Keratinocyte (primary cell): ENCODE measurements around the gene DPM3. TPM values are rescaled to one million over a fixed set of nuclear protein-coding genes. Genes with fewer than 3 reads are reported as not detected.
A peak's percentile ranks its signal among the peaks of the same experiment; 100 is the strongest.

Experiments used
- DNase-seq: peaks from one replicate; pipeline ENCODE4 v3.0.0-alpha.2; 2011; ENCODE audit warnings: low read depth, missing footprints, low spot score
- FAIRE-seq: peaks from 2 replicates; lab custom pipeline; 2011; peaks lifted over from hg19 to GRCh38; lab: Jason Lieb, UNC
- H2AFZ ChIP-seq: 2 replicates; pipeline ENCODE4 v1.6.0; 2012; ENCODE audit warnings: low read length, control low read depth, inconsistent platforms; ENCODE audit not compliant: control insufficient read depth
- H3K27ac ChIP-seq: 2 replicates; pipeline ENCODE4 v1.5.1; 2011; ENCODE audit warnings: low read length; ENCODE audit not compliant: control insufficient read depth, insufficient read depth
- H3K27me3 ChIP-seq: 3 replicates; pipeline ENCODE4 v1.6.0; 2011; ENCODE audit warnings: low read length; ENCODE audit not compliant: control insufficient read depth, insufficient read depth; ENCODE audit errors: extremely low read depth
- H3K36me3 ChIP-seq, 2 experiments: 2 replicates in 1 of 2; 3 replicates in 1 of 2; pipeline ENCODE4 v1.5.1; 2011; ENCODE audit warnings: low read length in 2 of 2, mild to moderate bottlenecking in 1 of 2; ENCODE audit not compliant: control insufficient read depth in 2 of 2, insufficient read depth in 2 of 2; ENCODE audit errors: extremely low read depth in 1 of 2
- H3K4me1 ChIP-seq: 3 replicates; pipeline ENCODE4 v1.5.1; 2011; ENCODE audit warnings: low read length; ENCODE audit not compliant: control insufficient read depth, insufficient read depth; ENCODE audit errors: extremely low read depth
- H3K4me2 ChIP-seq: 3 replicates; pipeline ENCODE4 v1.6.0; 2011; ENCODE audit warnings: low read depth, low read length; ENCODE audit not compliant: control insufficient read depth, insufficient read depth; ENCODE audit errors: extremely low read depth
- H3K4me3 ChIP-seq, 3 experiments: fragments of 200-600 bp in 1 of 3; sonication (generic) in 1 of 3; 2 replicates in 2 of 3; 3 replicates in 1 of 3; pipeline ENCODE4 v1.5.1; 2011 to 2016; ENCODE audit warnings: low read length in 3 of 3, mild to moderate bottlenecking in 3 of 3, control low read depth in 2 of 3, inconsistent platforms in 1 of 3, low read depth in 1 of 3, mixed read lengths in 1 of 3, mixed run types in 1 of 3, moderate library complexity in 1 of 3; ENCODE audit not compliant: control insufficient read depth in 2 of 3, insufficient read depth in 2 of 3; ENCODE audit errors: extremely low read depth in 1 of 3
- H3K79me2 ChIP-seq: 2 replicates; pipeline ENCODE4 v1.6.0; 2012; ENCODE audit warnings: low read length; ENCODE audit not compliant: control insufficient read depth, insufficient read depth
- H3K9ac ChIP-seq: 3 replicates; pipeline ENCODE4 v1.6.0; 2011; ENCODE audit warnings: low read length; ENCODE audit not compliant: control insufficient read depth, insufficient read depth; ENCODE audit errors: extremely low read depth
- H3K9me1 ChIP-seq: 3 replicates; pipeline ENCODE4 v1.6.0; 2011; ENCODE audit warnings: low read length; ENCODE audit not compliant: control insufficient read depth, insufficient read depth; ENCODE audit errors: extremely low read depth
- H3K9me3 ChIP-seq: 2 replicates; pipeline ENCODE4 v1.5.1; 2012; ENCODE audit warnings: low read depth, low read length; ENCODE audit not compliant: control insufficient read depth
- H4K20me1 ChIP-seq: 3 replicates; pipeline ENCODE4 v1.6.0; 2011; ENCODE audit warnings: low read length; ENCODE audit not compliant: control insufficient read depth, insufficient read depth; ENCODE audit errors: extremely low read depth
- EZH2 ChIP-seq: IDR thresholded peaks from one replicate; pipeline ENCODE4 v1.6.1; 2012; ENCODE audit warnings: inconsistent platforms, mild to moderate bottlenecking, low read length, moderate library complexity
- dilution Hi-C: fragments of 300-500 bp; cut with MboI; formaldehyde crosslinking; loops from one replicate; pipeline ENCODE4 v1.7.0; 2020; ENCODE audit warnings: low sequenced_read_pairs; ENCODE audit not compliant: extremely low pct_ligation_motif_present
- polyA plus RNA-seq, 5 experiments: library from polyadenylated mRNA; depleted of rRNA in 3 of 5; stranded (reverse) in 3 of 5; stranded (forward) in 1 of 5; unstranded in 1 of 5; fragments of >200 nt; gene quantifications; 1 replicate in 1 of 5; 2 replicates in 3 of 5; 3 replicates in 1 of 5; pipeline versions ENCODE4 v1.2.1 to v1.2.3, GENCODE V29; 2011 to 2012; ENCODE audit warnings: missing spikeins in 2 of 5, low read depth in 1 of 5, low replicate concordance in 1 of 5
- TF ChIP-seq, protein P1 (sequence below), 3 experiments: IDR thresholded peaks in 1 of 3; conservative IDR thresholded peaks in 1 of 3; optimal IDR thresholded peaks in 1 of 3; 2 replicates in 2 of 3; 3 replicates in 1 of 3; pipeline versions ENCODE3 to v1.5.1; 2011; ENCODE audit warnings: low read length in 3 of 3, mild to moderate bottlenecking in 3 of 3, moderate library complexity in 2 of 3, control low read depth in 1 of 3, inconsistent platforms in 1 of 3; ENCODE audit not compliant: insufficient read depth in 2 of 3; ENCODE audit errors: extremely low read depth in 1 of 3

DPM3 gene
- polyA plus RNA-seq, 1 donor (not counting 4 experiments of a cell fraction or from before 2014, with no cell fraction given): 29.3 TPM

GRCh38 chr1:155130272-155131006 lies 9.9 kb downstream of the DPM3 start:
- peak overlapping the region; percentile 98 for H3K4me2 ChIP-seq
- H3K4me3 ChIP-seq: peak overlapping the region; percentile 88 to 94 (median 89)
- H4K20me1 ChIP-seq: no peaks in the 10 kb centered on the region
- peak overlapping the region; percentile 96 for H3K9ac ChIP-seq
- H2AFZ ChIP-seq: no peak overlapping the region
- dilution Hi-C loops: no loop called here
- H3K79me2 ChIP-seq: peaks cover 38% of the 10 kb centered on the region
- peaks cover 22 to 34% of the 10 kb centered on the region in 2 experiments for H3K36me3 ChIP-seq
- TF ChIP-seq EZH2: no peak
- TF ChIP-seq, protein P1, sequence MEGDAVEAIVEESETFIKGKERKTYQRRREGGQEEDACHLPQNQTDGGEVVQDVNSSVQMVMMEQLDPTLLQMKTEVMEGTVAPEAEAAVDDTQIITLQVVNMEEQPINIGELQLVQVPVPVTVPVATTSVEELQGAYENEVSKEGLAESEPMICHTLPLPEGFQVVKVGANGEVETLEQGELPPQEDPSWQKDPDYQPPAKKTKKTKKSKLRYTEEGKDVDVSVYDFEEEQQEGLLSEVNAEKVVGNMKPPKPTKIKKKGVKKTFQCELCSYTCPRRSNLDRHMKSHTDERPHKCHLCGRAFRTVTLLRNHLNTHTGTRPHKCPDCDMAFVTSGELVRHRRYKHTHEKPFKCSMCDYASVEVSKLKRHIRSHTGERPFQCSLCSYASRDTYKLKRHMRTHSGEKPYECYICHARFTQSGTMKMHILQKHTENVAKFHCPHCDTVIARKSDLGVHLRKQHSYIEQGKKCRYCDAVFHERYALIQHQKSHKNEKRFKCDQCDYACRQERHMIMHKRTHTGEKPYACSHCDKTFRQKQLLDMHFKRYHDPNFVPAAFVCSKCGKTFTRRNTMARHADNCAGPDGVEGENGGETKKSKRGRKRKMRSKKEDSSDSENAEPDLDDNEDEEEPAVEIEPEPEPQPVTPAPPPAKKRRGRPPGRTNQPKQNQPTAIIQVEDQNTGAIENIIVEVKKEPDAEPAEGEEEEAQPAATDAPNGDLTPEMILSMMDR (optimal IDR thresholded peaks at IDR 0.05 in 1 of 3, IDR thresholded peaks at IDR 0.05 in 1 of 3, conservative IDR thresholded peaks at IDR 0.05 in 1 of 3; ENCODE audit: extremely low read depth in 1 of 3, insufficient read depth in 2 of 3, low read length in 3 of 3): no peak
- peaks cover 5% of the 10 kb centered on the region for H3K9me1 ChIP-seq
- H3K27me3 ChIP-seq: no peaks in the 10 kb centered on the region
- H3K27ac ChIP-seq: peak overlapping the region; percentile 99
- DNase-seq: no peak
- H3K4me1 ChIP-seq: peaks cover 60% of the 10 kb centered on the region
- no peaks in the 10 kb centered on the region for H3K9me3 ChIP-seq
- FAIRE-seq: no peak

DNA sequence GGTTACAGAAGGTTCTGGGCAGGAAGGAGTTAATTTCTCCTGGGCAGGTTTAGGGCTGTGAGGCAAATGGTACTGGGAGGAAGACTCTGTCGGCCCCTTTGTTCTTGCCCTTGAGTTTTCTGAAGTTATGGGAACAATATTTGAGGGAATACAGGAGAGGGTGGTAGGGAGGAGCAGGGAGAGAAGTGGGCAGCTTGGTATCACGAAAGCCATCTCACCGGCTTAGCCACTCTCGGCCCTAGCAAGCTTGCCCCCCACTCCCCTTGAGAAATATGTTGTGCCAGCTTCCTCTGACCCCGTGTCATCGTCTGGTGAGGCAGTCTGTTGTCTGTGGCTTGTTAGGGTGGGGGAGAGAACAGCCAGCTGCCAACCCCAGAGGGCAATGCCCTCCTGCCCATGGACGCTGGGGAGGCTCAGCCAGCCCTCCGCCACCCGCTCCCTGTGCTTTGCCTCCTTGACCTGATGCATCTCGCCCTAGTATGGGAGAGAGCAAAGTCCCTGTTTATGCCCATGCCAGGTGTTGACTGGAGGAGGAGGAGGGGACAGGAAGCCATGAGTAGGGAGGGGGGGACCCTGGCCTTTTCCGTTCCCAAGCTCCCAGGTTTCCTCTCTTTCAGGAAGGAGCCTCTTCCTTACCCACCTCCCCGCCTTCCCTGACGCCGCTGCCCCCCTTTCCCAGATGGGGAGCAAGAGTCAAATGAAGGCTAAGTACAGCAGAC lies 11.4 kb downstream of the DPM3 start:
- Histone ChIP-seq H3K4me2 (peak overlapping the region; percentile 98), H3K79me2 (peaks cover 38% of the 10 kb centered on the region), H3K4me1 (peaks cover 61% of the 10 kb centered on the region), H2AFZ (no peak overlapping the region), H3K27ac (peak overlapping the region; percentile 99), H3K9ac (peak overlapping the region; percentile 96), H3K4me3 (peak overlapping the region; percentile 88 to 94 (median 89)), H3K9me3 (no peaks in the 10 kb centered on the region), H3K27me3 (no peaks in the 10 kb centered on the region), H4K20me1 (no peaks in the 10 kb centered on the region), H3K36me3 (peaks cover 18 to 24% of the 10 kb centered on the region in 2 experiments), H3K9me1 (peaks cover 7% of the 10 kb centered on the region)
- TF ChIP-seq, protein P1 (optimal IDR thresholded peaks at IDR 0.05 in 1 of 3, IDR thresholded peaks at IDR 0.05 in 1 of 3, conservative IDR thresholded peaks at IDR 0.05 in 1 of 3; ENCODE audit: extremely low read depth in 1 of 3, insufficient read depth in 2 of 3, low read length in 3 of 3): no peak
- TF ChIP-seq EZH2: no peak
- FAIRE-seq (no peak), DNase-seq (no peak)
- dilution Hi-C loops: no loop called here
